ENCODE results near the gene NRXN3. TPM values are rescaled to one million over a fixed set of nuclear protein-coding genes. Genes with fewer than 3 reads are reported as not detected.

Gene NRXN3
- total and polyA plus RNA-seq, 2 donors (not counting 1 experiment from before 2014, with no cell fraction given): not detected

- no peaks in the 10 kb centered on the region for H4K20me1 ChIP-seq (ENCODE audit: control insufficient read depth, insufficient read depth, low read length, poor library complexity, severe bottlenecking)
- ChIA-PET POLR2A (no interaction called here), CTCF (no interaction called here)
- no peaks in the 10 kb centered on the region for H3K9me3 ChIP-seq (ENCODE audit: control extremely low read depth in 1 of 3, control insufficient read depth in 2 of 3, insufficient read depth in 1 of 3, low read length in 2 of 3)
- H3K27ac ChIP-seq (ENCODE audit: low read length in 2 of 2): no peak overlapping the region
- ATAC-seq (ENCODE audit: low read depth): no peak
- no peaks in the 10 kb centered on the region for H3K79me2 ChIP-seq (ENCODE audit: control insufficient read depth, insufficient read depth, low read length)
- TF ChIP-seq CTCF (IDR thresholded peaks at IDR 0.05) (no peak), EZH2 (IDR thresholded peaks at IDR 0.05; ENCODE audit: borderline replicate concordance, insufficient read depth, low read depth, low read length, poor library complexity, severe bottlenecking) (no peak)
- no peak overlapping the region for H3K4me2 ChIP-seq (replicated peaks; ENCODE audit: low read depth, low read length, poor library complexity, severe bottlenecking)
- H3K27me3 Mint-ChIP-seq: no peaks in the 10 kb centered on the region
- no peaks in the 10 kb centered on the region for H3K4me1 Mint-ChIP-seq
- H2AFZ ChIP-seq (ENCODE audit: insufficient read depth, low read depth, low read length, poor library complexity, severe bottlenecking): no peak overlapping the region
- H3K36me3 ChIP-seq (replicated peaks in 1 of 2; ENCODE audit: control extremely low read depth in 1 of 2, control insufficient read depth in 1 of 2, extremely low read depth in 1 of 2, insufficient read depth in 2 of 2, low read length in 1 of 2): no peaks in the 10 kb centered on the region
- no peaks in the 10 kb centered on the region for H3K4me1 ChIP-seq (ENCODE audit: control insufficient read depth in 2 of 2, insufficient read depth in 2 of 2, low read length in 2 of 2)
- H3K27me3 ChIP-seq (replicated peaks in 1 of 4; ENCODE audit: control extremely low read depth in 1 of 4, control insufficient read depth in 3 of 4, insufficient read depth in 4 of 4, low read length in 3 of 4): no peaks in the 10 kb centered on the region
- H3K4me3 ChIP-seq (ENCODE audit: control extremely low read depth in 1 of 5, extremely low read depth in 1 of 5, insufficient read depth in 1 of 5, low read depth in 2 of 5, low read length in 4 of 5): no peak overlapping the region
- H3K9ac ChIP-seq (ENCODE audit: low read length): no peak overlapping the region
- WGBS (ENCODE audit: insufficient coverage): 66% methylated on average over 4 of the region's 4 CpGs
- H3K27ac Mint-ChIP-seq: no peak overlapping the region
- DNase-seq: no peak
- peaks cover 2% of the 10 kb centered on the region for H3K9me3 Mint-ChIP-seq (ENCODE audit: insufficient read depth)
- intact Hi-C loops (cut with micrococcal nuclease): no loop called here
- no peak overlapping the region for H3K4me3 Mint-ChIP-seq
Measured at GRCh38 chr14:79551523-79551922, 1381.3 kb downstream of the NRXN3 start.

GRCh38 chr14:79552778-79553177 lies 1382.6 kb downstream of the NRXN3 start:
- Histone ChIP-seq H3K4me2 (replicated peaks; ENCODE audit: low read depth, low read length, poor library complexity, severe bottlenecking) (no peak overlapping the region), H3K27me3 (replicated peaks in 1 of 4; ENCODE audit: control extremely low read depth in 1 of 4, control insufficient read depth in 3 of 4, insufficient read depth in 4 of 4, low read length in 3 of 4) (no peaks in the 10 kb centered on the region), H4K20me1 (ENCODE audit: control insufficient read depth, insufficient read depth, low read length, poor library complexity, severe bottlenecking) (no peaks in the 10 kb centered on the region), H3K4me1 (ENCODE audit: control insufficient read depth in 2 of 2, insufficient read depth in 2 of 2, low read length in 2 of 2) (no peaks in the 10 kb centered on the region), H3K36me3 (replicated peaks in 1 of 2; ENCODE audit: control extremely low read depth in 1 of 2, control insufficient read depth in 1 of 2, extremely low read depth in 1 of 2, insufficient read depth in 2 of 2, low read length in 1 of 2) (no peaks in the 10 kb centered on the region), H3K4me3 (ENCODE audit: control extremely low read depth in 1 of 5, extremely low read depth in 1 of 5, insufficient read depth in 1 of 5, low read depth in 2 of 5, low read length in 4 of 5) (no peak overlapping the region), H3K79me2 (ENCODE audit: control insufficient read depth, insufficient read depth, low read length) (no peaks in the 10 kb centered on the region), H3K27ac (ENCODE audit: low read length in 2 of 2) (no peak overlapping the region), H3K9me3 (ENCODE audit: control extremely low read depth in 1 of 3, control insufficient read depth in 2 of 3, insufficient read depth in 1 of 3, low read length in 2 of 3) (no peaks in the 10 kb centered on the region), H3K9ac (ENCODE audit: low read length) (no peak overlapping the region), H2AFZ (ENCODE audit: insufficient read depth, low read depth, low read length, poor library complexity, severe bottlenecking) (no peak overlapping the region)
- ATAC-seq (ENCODE audit: low read depth): no peak
- WGBS (ENCODE audit: insufficient coverage): no CpG with 5 or more reads among the region's 1 CpG
- ChIA-PET CTCF (no interaction called here), POLR2A (no interaction called here)
- H3K4me1 Mint-ChIP-seq: no peaks in the 10 kb centered on the region
- DNase-seq: no peak
- TF ChIP-seq EZH2 (IDR thresholded peaks at IDR 0.05; ENCODE audit: borderline replicate concordance, insufficient read depth, low read depth, low read length, poor library complexity, severe bottlenecking) (no peak), CTCF (IDR thresholded peaks at IDR 0.05) (no peak)
- intact Hi-C loops (cut with micrococcal nuclease): no loop called here
- H3K27me3 Mint-ChIP-seq: no peaks in the 10 kb centered on the region
- H3K9me3 Mint-ChIP-seq (ENCODE audit: insufficient read depth): peaks cover under 1% of the 10 kb centered on the region
- H3K4me3 Mint-ChIP-seq: no peak overlapping the region
- H3K27ac Mint-ChIP-seq: no peak overlapping the region
